Activated CD4-positive, alpha-beta T cell treated with anti-CD3 and anti-CD28 coated beads, Interleukin-2, amount 50 U/mL, for 16 hours (primary cell): ENCODE results near the gene VPS37C.

Experiments used
- DNase-seq: peaks from one replicate; pipeline ENCODE4 v3.0.0-alpha.2; 2020

VPS37C gene

GRCh38 chr11:61152816-61153592 lies 8.2 kb downstream of the VPS37C start:
- DNase-seq: no peak

DNA sequence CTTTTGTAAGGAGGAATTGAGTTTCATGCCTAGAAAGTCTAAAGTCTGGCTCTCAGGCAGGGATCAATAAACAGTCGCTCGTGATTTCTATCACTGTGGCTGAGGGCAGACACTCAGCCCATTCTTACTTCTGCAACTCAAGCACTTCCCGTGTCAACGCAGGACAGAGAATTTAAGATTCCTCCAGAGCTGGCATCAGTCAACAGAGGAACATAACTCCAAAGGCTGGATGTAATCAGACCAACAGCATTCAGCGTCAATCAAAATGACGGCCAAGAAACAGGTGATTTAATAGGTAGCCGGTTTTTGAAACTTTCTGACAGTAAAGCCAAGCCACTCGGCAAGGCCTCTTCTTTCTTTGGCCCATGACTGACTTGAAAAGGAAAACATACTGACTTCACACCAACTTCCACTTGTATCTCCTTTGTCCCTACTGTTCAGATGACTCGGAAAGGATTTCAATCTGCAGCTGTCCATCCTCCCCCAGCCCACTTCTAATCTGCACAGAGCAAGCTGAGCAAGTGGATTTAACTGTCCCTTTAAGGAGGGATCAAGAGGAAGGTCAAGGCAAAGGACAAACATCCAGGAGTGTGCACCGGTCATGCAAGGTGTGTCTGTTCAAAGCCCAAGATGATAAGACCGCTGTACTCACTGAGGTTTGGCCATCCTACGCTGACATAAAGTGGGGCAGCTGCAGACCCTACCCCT lies 9.5 kb downstream of the VPS37C start:
- no peak for DNase-seq

GRCh38 chr11:61150706-61151544 lies 10.3 kb downstream of the VPS37C start:
- no peak for DNase-seq

GRCh38 chr11:61149624-61150615 lies 11.3 kb downstream of the VPS37C start:
- DNase-seq: no peak

- no peak for DNase-seq
Observed at GRCh38 chr11:61147791-61148620, 13.2 kb downstream of the VPS37C start.

GRCh38 chr11:61147271-61147670 lies 14.0 kb downstream of the VPS37C start:
- DNase-seq: no peak

GRCh38 chr11:61146416-61146815 lies 14.8 kb downstream of the VPS37C start:
- no peak for DNase-seq

DNA sequence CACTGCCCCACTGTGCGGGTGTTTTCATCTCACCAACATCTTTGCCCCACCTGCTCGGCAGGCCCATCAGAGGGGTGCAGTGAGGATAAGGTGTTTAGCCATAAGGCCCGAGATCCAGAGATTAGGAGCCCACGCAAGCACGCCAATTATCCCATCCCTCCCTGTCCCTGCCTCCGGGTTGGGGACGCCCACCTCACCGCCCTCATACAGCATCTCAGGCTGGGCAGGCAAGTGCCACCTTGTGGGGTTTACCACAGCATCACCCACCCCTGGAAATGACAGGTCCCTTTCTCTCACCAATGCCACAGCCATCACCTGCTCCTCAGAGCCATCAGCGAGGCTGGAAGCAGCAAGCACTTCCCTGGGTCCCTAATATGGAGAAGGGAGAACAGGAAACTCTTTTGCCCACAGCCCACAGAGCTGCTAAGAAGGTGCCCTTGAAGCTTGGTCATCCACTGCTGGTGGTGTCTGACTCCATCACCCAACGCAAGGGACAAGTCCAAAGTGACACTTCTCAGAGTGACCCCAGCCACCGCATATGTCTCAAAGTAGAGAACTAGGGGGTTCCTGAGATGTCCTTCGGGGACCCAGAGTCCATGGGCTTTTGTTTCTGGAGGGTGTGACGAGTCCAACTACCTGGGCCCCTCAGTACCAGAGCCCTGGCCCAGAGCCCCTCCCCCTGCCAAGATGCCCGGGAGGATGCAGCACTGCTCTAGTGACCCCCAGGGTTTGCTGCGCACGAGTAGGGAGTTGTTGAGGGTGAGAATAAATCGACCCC lies 15.8 kb downstream of the VPS37C start:
- DNase-seq: no peak

DNA sequence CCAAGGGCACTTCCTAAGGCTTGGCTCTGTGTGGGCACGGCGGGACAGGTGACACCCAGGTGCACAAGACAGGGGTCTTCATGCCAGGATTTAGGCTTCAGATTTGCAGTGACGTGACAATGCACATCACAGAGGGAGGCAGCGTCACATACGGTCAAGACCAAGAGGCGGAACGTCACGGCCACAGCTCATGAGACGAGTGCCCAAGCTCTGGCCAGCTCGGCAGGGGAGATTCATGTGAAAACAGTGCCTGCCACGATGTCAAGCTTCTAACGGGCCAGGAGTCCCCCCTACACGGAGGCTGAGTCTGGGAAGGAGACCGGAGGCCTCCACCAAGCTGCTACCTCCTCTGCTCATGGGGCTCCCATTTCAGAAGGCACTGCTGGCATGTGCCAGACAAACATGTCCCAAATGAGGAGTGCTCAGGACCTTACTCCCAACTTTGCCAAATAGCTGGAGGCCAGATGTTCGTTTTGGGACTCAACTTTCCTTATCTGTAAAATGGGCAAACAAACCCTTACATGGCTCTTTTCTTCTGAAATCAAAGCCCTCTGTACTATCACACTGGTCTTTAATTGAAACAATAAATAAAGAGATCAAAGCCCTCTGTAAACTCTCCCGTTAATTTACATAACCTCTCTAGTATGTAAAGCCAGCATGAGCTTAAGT lies 16.6 kb downstream of the VPS37C start:
- no peak for DNase-seq

DNA sequence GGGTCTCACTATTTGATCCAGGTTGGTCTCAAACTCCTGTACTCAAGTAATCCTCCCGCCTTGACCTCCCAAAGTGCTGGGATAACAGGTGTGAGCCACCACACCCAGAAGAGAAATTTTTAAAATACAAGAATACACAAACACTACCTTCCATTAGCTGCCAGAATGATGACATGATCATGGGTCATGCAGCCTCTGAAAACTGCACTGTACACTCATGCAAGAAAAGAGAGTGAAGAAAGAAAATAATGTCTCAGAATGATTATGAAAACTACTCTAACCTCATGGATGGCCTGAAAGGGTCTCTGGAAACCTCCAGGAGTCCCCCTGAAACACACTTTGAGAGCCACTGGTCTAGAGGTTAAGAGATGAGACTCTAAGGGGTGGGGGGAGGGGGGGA lies 18.8 kb downstream of the VPS37C start:
- DNase-seq: no peak

- no peak for DNase-seq
Observed at GRCh38 chr11:61141601-61142028, 19.6 kb downstream of the VPS37C start.

DNA sequence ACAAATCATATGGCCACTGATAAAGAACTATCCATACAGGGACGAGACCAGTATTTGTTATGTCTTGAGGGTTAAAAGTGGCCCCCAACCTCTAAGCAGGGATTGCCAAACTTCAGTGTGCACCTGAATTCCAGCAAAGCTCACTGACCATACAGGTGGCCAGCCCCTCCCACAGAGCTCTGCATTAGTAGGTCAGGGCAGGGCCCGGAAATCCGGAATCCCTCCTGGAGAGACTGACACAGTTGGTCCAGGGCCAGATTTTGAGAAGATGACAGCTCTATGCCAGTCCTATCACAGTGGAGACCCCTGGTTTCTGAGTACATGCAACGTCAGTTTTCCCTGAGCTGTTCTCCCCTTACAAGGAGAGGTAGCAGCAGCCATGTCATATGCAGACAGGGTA lies 20.8 kb downstream of the VPS37C start:
- DNase-seq: no peak

GRCh38 chr11:61139387-61139786 lies 21.8 kb downstream of the VPS37C start:
- no peak for DNase-seq

DNA sequence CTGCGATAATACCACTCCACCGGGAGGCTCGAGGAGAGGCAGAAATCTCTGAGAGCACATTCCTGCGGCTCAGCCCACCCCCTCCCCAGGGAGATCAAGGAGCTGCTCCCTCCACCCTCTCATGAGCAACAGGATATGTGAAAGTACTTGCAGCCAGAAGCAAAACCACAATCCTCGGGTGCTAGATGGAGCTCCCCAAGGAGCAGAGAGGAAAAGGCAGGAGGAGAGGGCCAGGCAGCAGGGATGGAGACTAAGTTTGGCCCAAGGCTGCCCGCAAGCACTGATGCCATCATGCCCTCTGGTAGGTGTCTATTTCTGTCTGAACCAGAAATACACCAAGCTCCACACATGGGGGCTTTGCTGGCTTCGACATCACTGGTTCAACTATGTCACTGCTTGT lies 22.3 kb downstream of the VPS37C start:
- DNase-seq: no peak

- DNase-seq: no peak
Observed at GRCh38 chr11:61134801-61135257, 26.4 kb downstream of the VPS37C start.

- no peak for DNase-seq
Observed at GRCh38 chr11:61133956-61134662, 27.1 kb downstream of the VPS37C start.

- DNase-seq: no peak
Observed at GRCh38 chr11:61133145-61133544, 28.1 kb downstream of the VPS37C start.

DNA sequence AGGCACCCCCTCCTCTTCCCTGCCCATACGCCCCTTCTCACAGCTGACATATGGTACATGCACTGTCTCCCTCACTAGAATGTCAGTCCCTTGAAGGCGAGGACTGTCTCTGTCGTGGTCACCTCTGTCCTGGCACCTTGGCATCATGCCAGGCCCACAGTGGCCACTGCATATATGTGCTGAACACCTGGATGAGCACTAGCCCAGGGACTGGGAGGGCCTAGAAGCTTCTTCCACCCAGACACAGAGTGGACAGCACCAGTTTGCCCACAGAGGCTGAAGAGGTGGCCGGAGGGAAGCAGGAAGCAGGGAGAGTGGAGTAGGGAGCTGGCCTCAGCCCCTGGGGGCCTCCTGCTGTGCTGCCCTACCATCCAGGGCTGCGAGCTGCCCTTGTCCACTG lies 28.6 kb downstream of the VPS37C start:
- no peak for DNase-seq

- DNase-seq: no peak
Observed at GRCh38 chr11:61131998-61132555, 29.1 kb downstream of the VPS37C start.
